Fibroblast of lung (primary cell): ENCODE measurements around the gene MYL2. TPM values are rescaled to one million over a fixed set of nuclear protein-coding genes. Genes with fewer than 3 reads are reported as not detected.

ENCODE experiments used
- DNase-seq, 2 donors: peaks; one replicate each; pipeline versions ENCODE4 v3.0.0 to v3.0.0-alpha.2; 2010; ENCODE audit warnings: low read depth in 2 of 2
- H2AFZ ChIP-seq: 2 replicates; pipeline ENCODE4 v1.5.1; 2012; ENCODE audit warnings: low read length, control low read depth, inconsistent platforms
- H3K27ac ChIP-seq: 2 replicates; pipeline ENCODE4 v1.5.1; 2011; ENCODE audit warnings: low read length, control low read depth; ENCODE audit not compliant: insufficient read depth
- H3K27me3 ChIP-seq: 2 replicates; pipeline ENCODE4 v1.5.1; 2011; ENCODE audit warnings: mild to moderate bottlenecking, low read length; ENCODE audit not compliant: control insufficient read depth, insufficient read depth
- H3K36me3 ChIP-seq: 2 replicates; pipeline ENCODE4 v1.5.1; 2011; ENCODE audit warnings: low read length; ENCODE audit not compliant: control insufficient read depth, insufficient read depth
- H3K4me1 ChIP-seq: 2 replicates; pipeline ENCODE4 v1.5.1; 2011; ENCODE audit warnings: low read length; ENCODE audit not compliant: control insufficient read depth, insufficient read depth; ENCODE audit errors: extremely low read depth
- H3K4me2 ChIP-seq: 2 replicates; pipeline ENCODE4 v1.5.1; 2011; ENCODE audit warnings: low read length, control low read depth; ENCODE audit not compliant: insufficient read depth; ENCODE audit errors: extremely low read depth
- H3K4me3 ChIP-seq, 4 experiments: fragments of 200-600 bp in 1 of 4; sonication (generic) in 1 of 4; replicated peaks in 1 of 4; 2 replicates each; pipeline ENCODE4 v1.5.1; 2011 to 2016; ENCODE audit warnings: low read length in 4 of 4, low read depth in 3 of 4, mild to moderate bottlenecking in 3 of 4, control low read depth in 2 of 4, inconsistent platforms in 1 of 4, mixed read lengths in 1 of 4; ENCODE audit not compliant: insufficient read depth in 1 of 4; ENCODE audit errors: control extremely low read depth in 1 of 4
- H3K79me2 ChIP-seq: 2 replicates; pipeline ENCODE4 v1.5.1; 2012; ENCODE audit warnings: mild to moderate bottlenecking, low read length, inconsistent platforms; ENCODE audit not compliant: control insufficient read depth, insufficient read depth
- H3K9ac ChIP-seq: 2 replicates; pipeline ENCODE4 v1.5.1; 2011; ENCODE audit warnings: mild to moderate bottlenecking, low read length, control low read depth; ENCODE audit not compliant: insufficient read depth
- H3K9me3 ChIP-seq: 2 replicates; pipeline ENCODE4 v1.5.1; 2012; ENCODE audit warnings: low read depth, low read length; ENCODE audit not compliant: control insufficient read depth, insufficient read depth
- H4K20me1 ChIP-seq: 2 replicates; pipeline ENCODE4 v1.5.1; 2011; ENCODE audit warnings: low read length; ENCODE audit not compliant: control insufficient read depth, insufficient read depth; ENCODE audit errors: extremely low read depth
- EZH2 ChIP-seq: IDR thresholded peaks from 2 replicates; pipeline ENCODE4 v1.5.1; 2012; ENCODE audit warnings: low read length, control low read depth, mild to moderate bottlenecking; ENCODE audit errors: missing control alignments
- polyA plus RNA-seq, 2 donors: library from polyadenylated mRNA; depleted of rRNA in 1 of 2; stranded (reverse) in 1 of 2; unstranded in 1 of 2; fragments of >200 nt; gene quantifications; 2 replicates each; pipeline ENCODE4 v1.2.1, GENCODE V29; 2011 to 2012; ENCODE audit warnings: missing spikeins in 1 of 2
- total RNA-seq: library from RNA; depleted of rRNA; stranded (reverse); fragments of >200 nt; gene quantifications from 2 replicates; pipeline ENCODE4 v1.2.1, GENCODE V29; 2014
- TF ChIP-seq, protein P1 (sequence below), 2 donors: IDR thresholded peaks in 1 of 2; conservative IDR thresholded peaks in 1 of 2; 1 replicate in 1 of 2; 2 replicates in 1 of 2; pipeline ENCODE4 v1.5.1; 2011 to 2012; ENCODE audit warnings: low read length in 2 of 2, control low read depth in 1 of 2, inconsistent platforms in 1 of 2, low read depth in 1 of 2, mild to moderate bottlenecking in 1 of 2

The MYL2 gene
- total and polyA plus RNA-seq, 2 donors (not counting 1 experiment from before 2014, with no cell fraction given), result not detected

DNA sequence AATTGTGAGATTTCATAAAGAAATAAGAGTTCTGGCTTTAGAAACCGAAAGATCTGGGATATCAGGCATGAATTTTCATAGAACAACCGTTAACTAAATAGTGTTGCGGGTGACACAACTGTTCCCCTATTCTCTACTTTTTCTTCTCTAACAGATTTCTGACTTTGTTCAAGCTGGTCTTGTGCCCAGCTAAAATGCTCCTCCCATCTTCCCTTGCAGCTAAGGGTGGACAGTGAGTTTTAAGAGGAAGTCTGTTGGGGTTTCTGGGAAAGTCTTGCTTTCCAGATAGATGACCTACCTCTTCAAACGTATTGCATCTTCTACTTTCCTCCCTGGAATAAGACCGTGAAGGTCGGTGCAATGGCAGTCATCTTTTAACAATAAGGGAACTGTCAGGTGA lies 54.9 kb downstream of the MYL2 start:
- DNase-seq, result no peak
- no peak overlapping the region for H3K4me3 ChIP-seq
- TF ChIP-seq, protein P1, sequence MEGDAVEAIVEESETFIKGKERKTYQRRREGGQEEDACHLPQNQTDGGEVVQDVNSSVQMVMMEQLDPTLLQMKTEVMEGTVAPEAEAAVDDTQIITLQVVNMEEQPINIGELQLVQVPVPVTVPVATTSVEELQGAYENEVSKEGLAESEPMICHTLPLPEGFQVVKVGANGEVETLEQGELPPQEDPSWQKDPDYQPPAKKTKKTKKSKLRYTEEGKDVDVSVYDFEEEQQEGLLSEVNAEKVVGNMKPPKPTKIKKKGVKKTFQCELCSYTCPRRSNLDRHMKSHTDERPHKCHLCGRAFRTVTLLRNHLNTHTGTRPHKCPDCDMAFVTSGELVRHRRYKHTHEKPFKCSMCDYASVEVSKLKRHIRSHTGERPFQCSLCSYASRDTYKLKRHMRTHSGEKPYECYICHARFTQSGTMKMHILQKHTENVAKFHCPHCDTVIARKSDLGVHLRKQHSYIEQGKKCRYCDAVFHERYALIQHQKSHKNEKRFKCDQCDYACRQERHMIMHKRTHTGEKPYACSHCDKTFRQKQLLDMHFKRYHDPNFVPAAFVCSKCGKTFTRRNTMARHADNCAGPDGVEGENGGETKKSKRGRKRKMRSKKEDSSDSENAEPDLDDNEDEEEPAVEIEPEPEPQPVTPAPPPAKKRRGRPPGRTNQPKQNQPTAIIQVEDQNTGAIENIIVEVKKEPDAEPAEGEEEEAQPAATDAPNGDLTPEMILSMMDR (conservative IDR thresholded peaks at IDR 0.05 in 1 of 2, IDR thresholded peaks at IDR 0.05 in 1 of 2; ENCODE audit: low read depth in 1 of 2, low read length in 2 of 2), result no peak
- H3K27ac ChIP-seq, result no peak overlapping the region
- no peaks in the 10 kb centered on the region for H3K9me3 ChIP-seq
- no peak overlapping the region for H3K9ac ChIP-seq
- H3K27me3 ChIP-seq, result no peaks in the 10 kb centered on the region
- H3K4me1 ChIP-seq, result no peaks in the 10 kb centered on the region
- no peaks in the 10 kb centered on the region for H3K36me3 ChIP-seq
- H4K20me1 ChIP-seq, result no peaks in the 10 kb centered on the region
- H3K79me2 ChIP-seq, result no peaks in the 10 kb centered on the region
- no peak overlapping the region for H3K4me2 ChIP-seq
- no peak overlapping the region for H2AFZ ChIP-seq

- no peak overlapping the region for H3K4me2 ChIP-seq
- no peaks in the 10 kb centered on the region for H3K79me2 ChIP-seq
- no peaks in the 10 kb centered on the region for H3K4me1 ChIP-seq
- no peaks in the 10 kb centered on the region for H3K36me3 ChIP-seq
- no peak overlapping the region for H3K27ac ChIP-seq
- H2AFZ ChIP-seq, result no peak overlapping the region
- no peaks in the 10 kb centered on the region for H4K20me1 ChIP-seq
- H3K4me3 ChIP-seq, result no peak overlapping the region
- H3K9ac ChIP-seq, result no peak overlapping the region
- H3K27me3 ChIP-seq, result no peaks in the 10 kb centered on the region
- TF ChIP-seq, protein P1 (conservative IDR thresholded peaks at IDR 0.05 in 1 of 2, IDR thresholded peaks at IDR 0.05 in 1 of 2; ENCODE audit: low read depth in 1 of 2, low read length in 2 of 2), result no peak
- TF ChIP-seq EZH2, result no peak
- no peaks in the 10 kb centered on the region for H3K9me3 ChIP-seq
- no peak for DNase-seq
Measured at GRCh38 chr12:110863161-110863560, 57.2 kb downstream of the MYL2 start.

DNA sequence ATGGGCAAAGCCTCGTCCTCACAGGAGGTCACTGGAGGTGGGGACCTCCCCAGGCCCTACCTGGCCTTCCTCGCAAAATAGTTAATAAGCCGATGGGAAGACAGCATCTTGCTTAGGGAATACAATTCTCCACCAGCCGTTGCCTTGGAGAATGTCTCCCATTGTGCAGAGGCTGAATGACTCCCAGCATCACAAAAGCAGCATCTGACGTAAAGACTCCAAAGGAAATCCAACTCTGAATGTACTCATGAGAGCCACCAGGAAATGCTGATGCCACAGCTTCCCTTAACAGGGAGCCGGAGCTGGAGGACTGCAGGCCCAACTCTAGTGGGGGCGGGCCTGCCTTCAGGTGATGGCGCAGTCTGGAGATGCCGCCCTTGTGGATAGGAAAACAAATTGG lies 58.0 kb downstream of the MYL2 start:
- no peaks in the 10 kb centered on the region for H3K9me3 ChIP-seq
- H3K9ac ChIP-seq, result no peak overlapping the region
- H3K27ac ChIP-seq, result no peak overlapping the region
- H3K4me3 ChIP-seq, result no peak overlapping the region
- H2AFZ ChIP-seq, result no peak overlapping the region
- H3K4me1 ChIP-seq, result no peaks in the 10 kb centered on the region
- TF ChIP-seq EZH2, result no peak
- TF ChIP-seq, protein P1 (conservative IDR thresholded peaks at IDR 0.05 in 1 of 2, IDR thresholded peaks at IDR 0.05 in 1 of 2; ENCODE audit: low read depth in 1 of 2, low read length in 2 of 2), result no peak
- H4K20me1 ChIP-seq, result no peaks in the 10 kb centered on the region
- no peak overlapping the region for H3K4me2 ChIP-seq
- H3K79me2 ChIP-seq, result no peaks in the 10 kb centered on the region
- H3K36me3 ChIP-seq, result no peaks in the 10 kb centered on the region
- H3K27me3 ChIP-seq, result no peaks in the 10 kb centered on the region
- no peak for DNase-seq
